ENCODE data around the gene RAD51B. TPM values are rescaled to one million over a fixed set of nuclear protein-coding genes. Genes with fewer than 3 reads are reported as not detected.

RAD51B gene
- total RNA-seq, 1 donor from 2014 or later = 16.7 TPM

- Mint-ChIP-seq H3K27ac (ENCODE audit: unreplicated experiment) (peak overlapping the region; percentile 6), H3K27me3 (ENCODE audit: low read depth) (no peaks in the 10 kb centered on the region), H3K9me3 (peaks cover 7% of the 10 kb centered on the region), H3K4me3 (no peak overlapping the region), H3K4me1 (no peaks in the 10 kb centered on the region), H3K36me3 (ENCODE audit: low read depth) (no peaks in the 10 kb centered on the region)
- no peak for DNase-seq (ENCODE audit: low read depth, low spot score)
- TF ChIP-seq CTCF (conservative IDR thresholded peaks at IDR 0.05) = no peak
Measured at GRCh38 chr14:68225321-68225720, 405.7 kb downstream of the RAD51B start.

DNA sequence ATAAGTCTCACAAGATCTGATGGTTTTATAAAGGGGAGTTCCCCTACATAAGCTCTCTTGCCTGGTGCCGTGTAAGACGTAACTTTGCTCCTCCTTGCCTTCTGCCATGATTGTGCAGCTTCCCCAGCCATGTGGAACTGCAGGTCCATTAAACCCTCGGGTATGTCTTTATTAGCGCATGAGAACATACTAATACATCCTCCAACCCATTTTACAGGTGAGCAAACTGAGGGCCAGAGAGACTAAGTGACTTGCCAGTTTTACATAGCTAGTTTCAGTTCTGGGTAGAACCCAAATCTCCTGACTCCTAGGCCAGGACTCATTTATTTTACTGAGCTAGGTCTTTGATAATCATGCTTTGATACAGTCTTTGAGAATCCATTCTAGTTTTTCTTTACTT lies 406.9 kb downstream of the RAD51B start:
- DNase-seq (ENCODE audit: low read depth, low spot score) = no peak
- Mint-ChIP-seq H3K4me1 (no peaks in the 10 kb centered on the region), H3K4me3 (no peak overlapping the region), H3K9me3 (peaks cover 7% of the 10 kb centered on the region), H3K27ac (ENCODE audit: unreplicated experiment) (no peak overlapping the region), H3K36me3 (ENCODE audit: low read depth) (no peaks in the 10 kb centered on the region), H3K27me3 (ENCODE audit: low read depth) (no peaks in the 10 kb centered on the region)
- TF ChIP-seq CTCF (conservative IDR thresholded peaks at IDR 0.05) = no peak

GRCh38 chr14:68228656-68229055 lies 409.1 kb downstream of the RAD51B start:
- TF ChIP-seq CTCF (conservative IDR thresholded peaks at IDR 0.05) = no peak
- Mint-ChIP-seq H3K4me1 (no peaks in the 10 kb centered on the region), H3K36me3 (ENCODE audit: low read depth) (no peaks in the 10 kb centered on the region), H3K4me3 (no peak overlapping the region), H3K9me3 (peaks cover 4% of the 10 kb centered on the region), H3K27ac (ENCODE audit: unreplicated experiment) (no peak overlapping the region), H3K27me3 (ENCODE audit: low read depth) (no peaks in the 10 kb centered on the region)
- no peak for DNase-seq (ENCODE audit: low read depth, low spot score)

- no peak overlapping the region for H3K4me3 Mint-ChIP-seq
- H3K27ac Mint-ChIP-seq (ENCODE audit: unreplicated experiment) = no peak overlapping the region
Measured at GRCh38 chr14:68229423-68230100, 410.0 kb downstream of the RAD51B start.

DNA sequence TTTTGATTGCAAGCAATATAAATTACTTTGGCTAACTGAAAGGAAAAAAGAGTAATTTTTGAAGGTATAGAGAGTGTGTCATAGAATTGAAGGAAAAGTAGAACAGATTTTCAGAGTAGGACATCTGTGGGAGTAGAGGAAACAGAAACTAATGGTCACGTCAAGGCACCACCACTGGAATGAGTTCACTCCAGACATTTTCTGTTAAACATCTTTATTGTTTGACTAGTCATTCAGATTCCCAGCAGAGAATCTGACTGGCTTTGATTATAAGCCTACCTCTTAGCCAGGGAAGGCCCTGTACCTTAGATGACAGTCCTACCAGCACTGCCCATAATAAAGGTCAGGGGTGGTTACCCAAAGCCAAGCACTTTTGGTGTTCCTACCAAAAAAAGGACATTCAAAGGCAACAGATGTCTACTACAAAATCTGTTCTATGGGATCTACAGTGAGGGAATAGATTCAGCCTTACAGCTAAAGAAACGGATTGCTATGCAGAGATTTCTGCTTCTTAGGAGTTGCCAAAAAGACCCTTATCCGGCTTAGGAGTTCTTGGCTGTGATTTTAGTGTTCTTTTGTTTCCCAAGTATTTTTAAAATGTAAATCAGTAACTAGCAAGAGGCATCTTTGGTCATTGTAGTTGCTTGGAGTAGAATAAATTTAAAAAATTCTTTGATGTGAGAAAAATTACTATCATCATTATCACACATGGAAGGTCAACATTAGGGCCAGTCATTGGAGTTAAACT lies 410.8 kb downstream of the RAD51B start:
- Mint-ChIP-seq H3K4me3 (no peak overlapping the region), H3K27ac (ENCODE audit: unreplicated experiment) (no peak overlapping the region), H3K4me1 (no peaks in the 10 kb centered on the region), H3K36me3 (ENCODE audit: low read depth) (no peaks in the 10 kb centered on the region), H3K27me3 (ENCODE audit: low read depth) (no peaks in the 10 kb centered on the region), H3K9me3 (peaks cover 4% of the 10 kb centered on the region)
- no peak for DNase-seq (ENCODE audit: low read depth, low spot score)
- TF ChIP-seq CTCF (conservative IDR thresholded peaks at IDR 0.05) = no peak

More at GRCh38 chr14:68229423-68230100, 410.0 kb downstream of the RAD51B start:
- DNase-seq (ENCODE audit: low read depth, low spot score) = no peak
- H3K4me1 Mint-ChIP-seq = no peaks in the 10 kb centered on the region
- H3K9me3 Mint-ChIP-seq = peaks cover 4% of the 10 kb centered on the region
- no peak for TF ChIP-seq CTCF (conservative IDR thresholded peaks at IDR 0.05)
- no peaks in the 10 kb centered on the region for H3K36me3 Mint-ChIP-seq (ENCODE audit: low read depth)
- no peaks in the 10 kb centered on the region for H3K27me3 Mint-ChIP-seq (ENCODE audit: low read depth)
